Measurements from ENCODE around the gene ENPP5.

ENPP5 gene, protein sequence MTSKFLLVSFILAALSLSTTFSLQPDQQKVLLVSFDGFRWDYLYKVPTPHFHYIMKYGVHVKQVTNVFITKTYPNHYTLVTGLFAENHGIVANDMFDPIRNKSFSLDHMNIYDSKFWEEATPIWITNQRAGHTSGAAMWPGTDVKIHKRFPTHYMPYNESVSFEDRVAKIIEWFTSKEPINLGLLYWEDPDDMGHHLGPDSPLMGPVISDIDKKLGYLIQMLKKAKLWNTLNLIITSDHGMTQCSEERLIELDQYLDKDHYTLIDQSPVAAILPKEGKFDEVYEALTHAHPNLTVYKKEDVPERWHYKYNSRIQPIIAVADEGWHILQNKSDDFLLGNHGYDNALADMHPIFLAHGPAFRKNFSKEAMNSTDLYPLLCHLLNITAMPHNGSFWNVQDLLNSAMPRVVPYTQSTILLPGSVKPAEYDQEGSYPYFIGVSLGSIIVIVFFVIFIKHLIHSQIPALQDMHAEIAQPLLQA

DNA sequence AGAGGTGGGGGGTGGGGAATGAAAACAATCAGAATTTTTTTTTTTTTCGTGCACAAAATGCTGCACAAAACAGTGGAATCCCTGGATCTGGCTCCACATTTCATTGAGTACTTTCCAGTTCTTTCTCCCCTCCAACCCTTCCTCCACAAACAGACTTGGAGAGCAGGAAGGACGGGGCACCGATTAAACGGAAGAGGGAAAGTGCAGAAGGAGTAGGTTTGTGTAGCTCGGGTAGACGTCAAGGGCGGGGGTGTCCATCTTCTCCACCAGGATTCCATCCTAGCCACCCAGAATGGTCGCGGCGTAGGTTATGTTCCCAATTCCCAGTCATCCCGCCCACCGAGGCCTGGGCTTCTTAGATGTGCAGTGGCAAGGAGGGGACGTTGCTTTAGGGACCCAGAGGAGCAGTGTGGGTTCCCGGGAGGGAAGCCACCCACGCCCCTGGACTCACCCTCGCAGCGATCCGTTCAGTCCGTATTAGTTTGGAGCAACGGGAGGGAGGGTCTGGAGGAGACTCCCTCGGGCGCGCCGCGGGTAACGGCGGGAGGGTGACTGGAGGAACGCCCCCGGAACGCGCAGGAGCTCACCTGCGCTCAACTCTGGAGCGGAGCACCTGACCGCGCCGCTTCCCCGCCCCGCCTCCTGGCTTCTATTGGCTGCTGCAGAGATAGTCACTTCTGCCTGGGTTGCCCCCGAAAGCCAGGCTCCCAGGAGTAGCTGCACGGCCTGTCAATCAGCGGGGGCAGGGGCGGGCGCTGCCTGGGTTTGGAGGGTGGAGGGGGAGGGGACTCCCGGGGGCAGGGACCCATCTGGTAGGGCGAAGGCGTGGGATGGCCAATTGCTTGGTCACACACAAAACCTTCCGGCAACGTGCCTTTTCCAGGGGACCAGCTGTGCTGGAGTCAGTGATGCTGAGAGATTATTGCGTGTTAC, at the start of gene ENPP5:
Gene ENPP5 (minus strand): TSS at position 624 of the 933 bp plus-strand sequence. CDS start 2,718 bp downstream, outside the sequence.
- DNase-seq: peak; percentile 51

DNA sequence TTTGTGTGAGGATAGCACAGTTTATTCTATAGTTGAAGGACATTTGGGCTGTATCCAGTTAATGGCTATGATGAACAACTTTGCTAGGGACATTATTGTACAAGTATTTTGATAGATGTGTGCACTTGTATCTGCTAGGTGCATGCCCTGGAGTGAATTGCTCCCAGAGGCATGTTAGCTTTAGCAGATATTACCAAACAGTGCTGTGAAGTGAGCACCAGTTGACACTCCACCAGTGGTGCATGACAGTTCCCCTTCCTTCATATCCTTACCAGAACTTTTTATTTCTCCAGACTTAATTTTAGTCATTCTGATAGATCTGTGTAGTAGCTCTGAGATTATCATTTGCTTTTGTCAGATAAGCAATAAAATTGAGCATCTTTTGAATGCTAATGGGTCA, 48.9 kb upstream of the ENPP5 start:
- DNase-seq: no peak

DNA sequence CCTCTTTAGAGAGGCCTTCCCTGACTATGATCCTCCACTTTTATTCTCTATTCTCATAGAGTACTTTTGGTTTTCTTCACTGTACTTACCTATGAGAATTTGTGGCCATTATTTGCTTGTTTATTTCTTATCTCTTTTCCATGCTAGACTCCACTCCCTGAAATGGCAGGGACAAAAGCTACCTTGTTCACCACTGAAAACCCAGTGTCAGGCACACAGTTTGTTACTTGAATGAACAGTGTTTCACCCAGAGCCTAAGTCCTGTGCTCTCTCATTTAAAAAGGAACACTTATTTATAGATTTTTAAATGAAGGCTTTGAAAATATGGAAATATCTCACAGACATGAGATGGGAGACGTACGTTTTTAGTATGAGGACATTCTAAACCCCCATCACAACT, 47.7 kb upstream of the ENPP5 start:
- no peak for DNase-seq

DNA sequence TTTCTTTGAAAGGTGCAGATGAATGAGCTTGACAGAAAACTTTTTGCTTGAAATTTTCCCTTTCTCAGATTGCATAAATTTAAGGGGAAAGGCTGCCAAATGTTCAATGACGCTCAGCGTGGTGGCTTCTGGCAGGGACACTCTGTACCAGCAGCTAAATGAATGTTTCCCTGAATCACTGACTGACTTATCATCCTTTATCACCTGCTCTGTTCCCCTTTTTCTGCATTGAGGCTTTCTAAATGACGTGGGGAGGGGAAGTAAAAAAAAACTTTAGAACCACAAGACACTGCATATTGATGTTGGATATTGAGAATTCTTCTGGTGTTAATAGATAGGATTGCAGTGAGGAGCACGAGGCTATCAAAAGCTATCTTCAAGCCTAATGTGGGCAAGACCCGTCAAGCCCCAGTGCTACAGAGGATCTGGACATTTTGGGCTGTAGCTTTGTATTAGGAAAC, 46.9 kb upstream of the ENPP5 start:
- no peak for DNase-seq

DNA sequence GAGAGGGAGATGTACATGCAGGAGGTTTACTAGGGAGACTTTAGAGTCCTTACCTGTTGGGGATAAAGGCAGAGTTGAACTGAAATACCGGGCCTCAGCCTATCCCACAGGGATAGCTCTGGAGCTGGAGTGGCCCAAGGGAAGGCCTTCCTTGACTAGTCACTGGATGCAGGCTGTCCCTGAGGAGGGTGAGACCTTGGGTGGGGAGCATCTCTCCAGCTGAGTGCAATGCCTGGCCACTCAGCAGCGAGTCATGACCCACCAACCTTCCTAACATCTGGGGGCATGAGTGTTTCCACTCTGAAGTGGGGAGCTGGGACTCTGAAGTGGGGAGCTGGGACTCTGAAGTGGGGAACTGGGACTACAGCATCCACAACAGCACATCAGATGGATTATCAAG, 46.1 kb upstream of the ENPP5 start:
- DNase-seq: no peak

DNA sequence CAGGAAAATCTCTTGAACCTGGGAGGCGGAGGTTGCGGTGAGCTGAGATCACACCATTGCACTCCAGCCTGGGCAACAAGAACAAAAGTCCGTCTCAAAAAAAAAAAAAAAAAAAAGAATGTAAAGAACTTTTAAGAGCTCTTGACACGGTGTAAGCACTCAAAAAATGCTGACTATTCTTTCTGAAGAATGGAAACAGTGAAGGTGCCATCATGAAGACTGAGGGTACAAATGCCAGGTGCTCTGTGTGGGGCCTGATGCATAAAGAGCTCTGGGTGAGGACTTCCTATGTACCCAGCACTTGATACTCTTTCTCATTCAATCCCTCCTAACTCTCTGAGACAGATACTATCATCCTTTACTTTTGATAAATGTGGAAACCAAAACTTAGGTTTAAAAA, 45.0 kb upstream of the ENPP5 start:
- no peak for DNase-seq

DNA sequence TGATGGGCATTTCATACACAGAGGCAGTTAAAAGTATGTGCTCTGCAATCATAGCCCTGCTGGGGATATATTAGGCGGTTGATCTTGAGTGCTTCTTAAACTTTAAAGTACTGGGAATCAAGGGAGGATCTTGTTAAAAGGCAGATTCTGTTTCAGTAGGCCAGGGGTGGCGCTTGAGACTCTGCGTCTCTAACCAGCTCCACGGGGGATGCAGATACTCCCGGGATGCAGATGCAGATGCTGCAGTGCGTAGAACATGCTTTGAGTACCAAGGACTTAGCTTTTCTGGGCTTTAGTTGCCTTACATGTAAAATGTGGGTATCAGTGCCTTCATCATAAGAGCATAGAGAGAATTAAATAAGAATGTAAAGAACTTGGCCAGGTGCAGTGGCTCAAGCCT, 44.4 kb upstream of the ENPP5 start:
- no peak for DNase-seq

DNA sequence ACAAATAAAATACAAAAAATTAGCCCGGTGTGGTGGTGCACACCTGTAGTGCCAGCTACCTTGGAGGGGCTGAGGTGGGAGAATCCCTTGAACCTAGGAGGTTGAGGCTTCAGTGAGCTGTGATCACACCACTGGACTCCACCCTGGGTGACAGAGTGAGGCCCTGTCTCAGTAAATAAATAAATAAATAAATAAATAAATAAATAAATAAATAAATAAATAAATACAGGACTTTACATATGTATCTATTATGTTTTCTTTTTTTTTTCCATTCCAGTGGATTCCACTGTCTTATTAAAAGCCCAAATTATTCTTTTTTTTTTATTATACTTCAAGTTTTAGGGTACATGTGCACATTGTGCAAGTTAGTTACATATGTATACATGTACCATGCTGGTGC, 41.1 kb upstream of the ENPP5 start:
- no peak for DNase-seq

DNA sequence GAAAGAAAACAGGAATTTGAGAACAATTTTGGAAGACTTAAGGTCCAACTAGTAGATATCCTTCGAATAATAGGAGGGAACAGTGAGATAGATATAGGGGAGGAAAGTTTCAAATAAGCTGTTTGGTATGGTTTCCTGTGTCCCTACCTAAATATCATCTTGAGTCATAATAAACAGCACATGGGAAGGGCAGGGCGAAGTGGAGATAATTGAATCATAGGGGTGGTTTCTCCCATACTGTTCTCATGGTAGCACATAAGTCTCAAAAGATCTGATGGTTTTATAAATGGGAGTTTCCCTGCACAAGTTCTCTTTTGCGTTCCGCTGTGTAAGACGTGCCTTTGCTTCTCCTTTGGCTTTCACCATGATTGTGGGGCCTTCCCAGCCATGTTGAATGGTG, 39.5 kb upstream of the ENPP5 start:
- no peak for DNase-seq

DNA sequence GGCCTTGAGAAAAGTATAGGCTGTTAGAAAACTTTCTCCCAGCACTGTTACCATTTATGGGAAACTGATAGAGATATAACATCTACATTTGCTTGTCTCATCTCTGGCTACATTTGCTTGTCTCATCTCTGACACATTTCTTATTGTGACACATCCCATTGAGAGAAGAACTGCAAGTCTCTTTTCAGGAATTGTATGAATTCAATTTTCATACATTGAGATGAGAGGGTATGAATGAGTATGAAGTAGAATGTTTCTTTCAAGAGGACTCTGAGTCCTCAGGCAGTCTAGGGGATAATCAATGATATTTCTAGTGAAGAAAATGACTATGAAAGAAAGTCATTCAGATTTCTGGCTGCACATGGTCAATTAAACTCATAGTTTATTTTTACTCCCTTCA, 37.5 kb upstream of the ENPP5 start:
- DNase-seq: no peak

DNA sequence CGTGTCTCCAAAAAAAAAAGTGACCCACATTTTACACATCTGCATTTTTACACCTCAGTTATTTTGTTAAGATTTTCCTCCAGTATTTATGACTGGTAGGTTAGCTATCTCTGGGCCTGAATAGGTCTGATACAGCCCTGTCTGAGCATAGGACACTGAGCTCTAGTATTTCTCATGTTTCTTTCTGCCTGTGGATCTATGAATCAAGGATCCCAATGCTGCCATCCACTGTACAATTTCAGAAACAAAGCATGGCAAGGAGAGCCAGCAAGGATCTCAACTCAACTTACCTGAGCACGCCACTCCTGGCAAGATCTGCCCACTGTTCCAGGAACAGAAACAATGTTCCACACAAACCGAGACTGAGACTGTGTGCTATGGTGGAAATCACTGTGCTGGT, 36.4 kb upstream of the ENPP5 start:
- DNase-seq: no peak

DNA sequence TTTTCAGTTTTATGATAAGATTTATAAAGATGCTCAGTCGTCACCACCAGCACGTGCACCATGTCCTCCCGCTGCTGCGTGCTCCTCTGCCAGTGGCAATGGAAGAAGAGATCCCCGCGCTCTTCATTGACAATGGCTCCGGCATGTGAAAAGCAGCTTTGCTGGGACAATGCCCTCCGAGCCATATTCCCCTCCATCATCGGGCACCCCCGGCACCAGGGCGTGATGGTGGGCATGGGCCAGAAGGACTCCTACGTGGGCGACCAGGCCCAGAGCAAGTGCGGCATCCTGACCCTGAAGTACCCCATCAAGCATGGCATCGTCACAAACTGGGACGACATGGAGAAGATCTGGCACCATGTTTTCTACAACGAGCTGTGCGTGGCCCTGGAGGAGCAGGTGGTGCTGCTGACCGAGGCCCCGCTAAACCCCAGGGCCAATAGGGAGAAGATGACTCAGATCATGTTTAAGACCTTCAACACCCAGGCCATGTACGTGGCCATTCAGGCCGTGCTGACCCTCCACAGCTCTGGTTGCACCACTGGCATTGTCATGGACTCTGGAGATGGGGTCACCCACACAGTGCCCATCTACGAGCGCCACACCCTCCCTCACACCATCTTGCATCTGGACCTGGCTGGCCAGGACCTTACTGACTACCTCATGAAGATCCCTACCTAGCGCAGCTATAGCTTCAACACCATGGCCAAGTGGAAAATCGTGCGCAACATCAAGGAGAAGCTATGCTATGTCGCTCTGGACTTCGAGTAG, 34.3 kb upstream of the ENPP5 start:
- no peak for DNase-seq

DNA sequence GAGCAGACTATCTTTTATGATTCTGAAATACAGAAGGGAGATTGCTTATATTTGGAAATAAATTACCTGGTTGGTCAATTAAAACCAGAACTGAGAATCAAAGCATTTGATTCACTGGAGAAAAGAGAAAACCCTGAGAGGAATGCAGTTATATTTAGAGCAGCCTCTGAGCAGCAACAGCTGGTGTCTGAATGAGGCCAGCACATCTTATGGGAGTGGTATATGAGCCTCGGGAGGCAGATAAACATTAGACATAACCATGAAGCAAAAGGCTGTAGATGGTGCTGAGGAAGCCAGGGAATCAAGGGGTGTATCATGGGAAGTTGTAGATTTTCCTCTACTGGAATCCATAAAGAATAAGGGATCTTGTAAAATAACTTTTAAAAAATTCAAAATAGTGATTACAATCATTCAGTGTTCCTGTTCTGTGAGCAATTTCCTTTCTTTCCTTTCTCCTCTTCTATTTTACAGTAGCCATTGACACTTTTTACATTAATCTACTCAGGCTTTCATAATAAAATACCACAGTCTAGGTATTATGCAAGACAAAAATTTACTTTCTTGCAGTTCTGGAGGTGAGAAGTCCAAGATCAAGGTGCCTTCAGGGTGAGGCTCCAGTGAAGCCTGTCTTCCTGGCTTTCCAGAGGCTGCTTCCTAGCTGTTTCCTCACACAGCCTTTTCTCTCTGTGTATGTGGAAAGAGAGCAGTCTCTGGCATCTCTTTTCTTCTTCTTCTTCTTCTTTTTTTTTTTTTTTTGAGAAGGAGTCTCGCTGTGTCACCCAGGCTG, 32.8 kb upstream of the ENPP5 start:
- no peak for DNase-seq

DNA sequence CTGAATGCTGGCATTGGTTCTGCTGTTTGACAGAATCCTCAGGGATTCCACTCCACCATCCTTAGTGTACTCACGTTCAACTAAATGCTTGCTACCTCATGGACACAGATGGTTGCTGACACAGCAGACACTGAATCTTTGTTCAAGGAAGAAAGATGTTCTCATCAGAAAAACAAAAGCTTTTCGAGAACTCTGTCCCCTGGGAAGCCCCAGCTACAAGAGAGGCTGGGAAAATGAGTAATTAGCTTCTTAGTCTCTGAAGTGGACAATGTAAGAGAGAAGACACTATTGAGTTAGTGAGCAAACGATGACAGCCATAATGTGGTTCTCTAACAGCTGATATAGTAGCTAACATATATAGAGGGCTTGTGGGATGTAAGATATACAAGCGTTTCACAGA, 30.9 kb upstream of the ENPP5 start:
- DNase-seq: no peak

DNA sequence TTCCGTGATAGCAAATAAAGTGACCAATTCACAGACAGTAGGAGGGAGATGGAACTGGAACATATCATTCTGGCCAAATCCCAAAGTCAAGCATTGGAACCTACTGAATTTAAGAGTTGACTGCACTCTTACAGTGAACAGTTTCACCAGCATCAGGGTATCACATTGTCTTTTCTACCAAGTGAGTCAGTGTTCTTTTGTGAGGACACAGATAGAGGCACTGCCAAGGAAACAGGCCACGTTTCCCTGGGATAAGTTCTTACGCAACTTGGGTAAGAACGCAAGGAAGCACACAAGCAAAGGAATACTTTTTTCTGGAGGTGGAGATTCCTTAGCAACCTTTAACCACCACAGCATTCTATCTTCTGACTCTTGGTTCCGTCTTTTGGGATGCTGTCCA, 28.6 kb upstream of the ENPP5 start:
- no peak for DNase-seq

DNA sequence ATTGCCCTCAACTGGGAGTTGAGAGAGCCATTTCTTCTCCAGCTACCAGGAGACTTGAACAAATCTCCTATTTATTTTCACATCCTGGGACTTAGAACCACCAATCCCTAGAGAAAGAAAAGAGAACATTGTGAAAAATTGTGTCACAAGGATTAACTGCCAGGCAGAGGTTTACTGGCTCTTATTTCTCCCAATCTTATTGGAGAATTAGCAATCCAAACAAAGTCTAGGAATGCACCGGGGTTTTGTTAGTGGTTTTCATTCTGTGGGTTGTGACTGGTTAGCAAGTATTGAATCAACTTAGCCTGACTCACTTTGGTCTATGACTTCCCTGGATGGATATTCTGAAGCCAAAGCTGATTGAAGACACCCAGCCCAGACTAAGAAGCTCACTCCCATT, 21.2 kb upstream of the ENPP5 start:
- DNase-seq: no peak

DNA sequence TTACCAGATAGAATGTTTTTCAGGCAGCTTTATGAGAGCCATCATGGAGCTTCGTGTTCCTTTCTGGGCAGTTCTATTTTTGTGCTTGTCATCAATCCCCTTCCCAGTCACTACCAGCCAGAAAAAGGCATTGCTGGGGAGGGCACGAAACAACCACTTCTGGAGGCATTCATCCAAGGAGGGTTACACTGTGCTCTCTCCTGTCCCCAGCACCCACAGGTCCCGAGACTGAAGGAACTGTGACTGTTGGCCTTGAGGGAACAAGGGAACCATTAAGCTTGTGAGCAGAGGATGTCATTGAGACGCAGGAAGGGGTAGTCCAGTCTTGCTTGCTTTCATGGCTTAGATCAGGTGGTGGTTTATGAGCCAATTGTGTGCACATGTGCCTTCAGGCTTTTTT, 20.1 kb upstream of the ENPP5 start:
- no peak for DNase-seq

DNA sequence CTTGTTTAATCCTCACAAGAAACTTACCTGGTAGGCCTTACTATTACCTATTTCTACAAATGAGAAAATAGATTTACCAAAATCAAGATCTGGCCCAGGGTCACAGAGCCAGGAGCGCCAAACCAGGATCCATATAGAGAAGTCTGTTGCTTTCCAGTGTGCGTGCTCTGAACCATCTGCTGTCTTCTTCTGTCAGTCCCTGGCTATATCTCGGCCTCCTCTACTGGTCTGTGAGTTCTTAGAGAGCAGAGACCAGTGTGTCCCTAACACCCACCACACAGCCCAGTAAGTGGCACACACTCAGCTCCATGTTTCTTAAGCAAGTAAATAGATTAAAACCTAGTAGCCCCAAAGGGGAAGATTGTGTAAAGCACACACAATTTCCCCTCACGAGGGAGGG, 18.9 kb upstream of the ENPP5 start:
- DNase-seq: no peak

DNA sequence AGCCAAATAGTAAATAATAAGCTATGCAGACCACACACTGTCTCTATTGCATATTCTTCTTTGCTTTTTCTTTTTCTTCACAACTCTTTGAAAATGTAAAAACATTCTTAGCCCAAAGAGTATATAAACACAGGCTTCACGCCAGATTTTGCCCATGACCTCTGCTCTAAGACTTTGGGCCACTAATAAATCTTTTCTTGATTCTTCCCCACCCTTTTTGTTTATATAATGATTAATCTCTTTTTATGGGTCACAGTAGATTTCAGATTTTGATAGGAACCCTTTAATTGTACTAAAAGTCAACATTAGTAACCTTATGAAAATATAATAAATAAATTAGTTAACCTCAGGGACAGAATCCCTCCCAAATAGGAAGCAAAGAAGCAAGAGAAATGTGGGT, 15.8 kb upstream of the ENPP5 start:
- DNase-seq: no peak

DNA sequence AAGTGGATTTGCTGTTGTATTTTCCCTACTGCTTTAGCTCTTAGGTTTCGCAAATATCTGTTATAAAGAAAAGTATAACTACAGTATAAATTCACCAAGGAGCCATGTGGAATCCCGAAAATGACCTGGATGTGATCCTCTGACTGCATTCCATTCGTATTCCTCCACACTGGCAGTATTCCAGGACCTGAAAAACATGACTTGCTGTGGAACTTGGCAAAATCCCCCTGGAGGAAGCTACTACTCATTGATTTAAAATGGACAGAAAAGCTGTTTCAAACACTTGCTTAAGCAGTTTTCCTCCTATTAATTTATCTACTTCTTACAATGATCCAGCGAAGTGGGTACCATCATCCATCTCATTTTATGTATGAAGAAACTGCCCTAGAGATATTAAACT, 13.3 kb upstream of the ENPP5 start:
- no peak for DNase-seq

DNA sequence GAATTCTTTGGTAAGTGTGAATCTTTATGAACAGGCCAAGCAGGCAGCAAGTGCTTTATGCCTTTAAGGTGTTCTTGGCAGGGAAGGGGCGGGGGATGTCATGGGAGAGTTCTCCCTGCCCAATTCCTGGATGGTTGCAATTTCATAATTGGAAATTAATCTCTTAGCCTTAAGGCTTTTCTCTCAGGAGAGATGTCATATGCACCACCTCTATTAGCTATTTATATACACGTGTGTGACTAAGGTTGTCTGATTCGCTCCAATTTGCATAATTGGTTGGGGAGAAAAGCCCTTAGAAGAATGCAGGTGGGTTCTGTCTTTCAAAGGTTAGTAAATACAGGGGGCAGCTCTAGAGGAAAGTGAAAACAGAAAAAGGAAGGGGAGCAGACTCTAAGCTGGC, 5.2 kb upstream of the ENPP5 start:
- DNase-seq: no peak

DNA sequence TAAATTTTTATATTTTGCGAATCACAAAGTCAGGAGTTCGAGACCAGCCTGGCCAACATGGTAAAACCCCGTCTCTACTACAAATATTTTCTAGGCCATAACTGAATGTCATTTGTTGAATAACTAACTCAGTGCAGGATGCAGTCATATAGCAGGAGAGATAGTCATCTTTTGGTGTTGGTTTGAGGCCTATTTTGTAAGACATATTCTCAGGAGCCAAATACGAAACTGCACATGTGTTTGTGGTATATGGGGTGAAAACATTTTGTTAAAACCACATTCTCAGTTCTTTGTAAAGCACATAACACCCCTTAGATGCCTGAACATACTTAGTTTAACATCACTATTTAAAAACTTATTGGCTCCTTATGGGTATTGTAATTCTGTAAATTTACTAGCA, 4.7 kb upstream of the ENPP5 start:
- DNase-seq: no peak
